ENCODE measurements around the gene SUPT3H. TPM values are rescaled to one million over a fixed set of nuclear protein-coding genes. Genes with fewer than 3 reads are reported as not detected.

SUPT3H gene
- total and polyA plus RNA-seq, 12 donors, result 10.0 to 56.2 (median 16.6) TPM

DNA sequence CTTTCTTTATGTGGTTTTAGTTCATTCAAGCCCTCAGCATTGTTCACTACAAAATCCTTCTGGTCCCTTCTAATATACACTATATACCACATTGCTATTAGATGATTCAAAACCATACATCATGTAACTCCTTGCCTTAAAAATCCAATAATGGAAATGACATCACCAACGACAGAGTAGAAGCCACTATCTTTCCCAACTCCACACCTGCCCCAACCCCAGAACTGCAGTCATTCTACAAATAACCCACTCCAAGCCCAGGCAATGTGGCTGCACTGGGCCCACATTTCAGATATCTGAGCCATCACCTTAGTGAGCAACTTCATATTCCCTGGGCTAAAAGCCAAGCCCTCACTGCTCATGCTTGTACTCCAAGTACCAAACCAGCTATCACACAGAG, 72.2 kb downstream of the SUPT3H start:
- Histone ChIP-seq H3K4me1 (replicated peaks in 1 of 2) (no peaks in the 10 kb centered on the region), H3K36me3 (replicated peaks in 1 of 2) (no peaks in the 10 kb centered on the region), H3K4me3 (no peak overlapping the region), H3K9me3 (replicated peaks in 1 of 3) (no peaks in the 10 kb centered on the region), H3K27ac (no peak overlapping the region), H3K27me3 (no peaks in the 10 kb centered on the region)
- intact Hi-C loops (cut with DNase I), result no loop called here
- no peak for DNase-seq
- 89 to 100% (median 92%) methylated on average over 1 of the region's 1 CpG for WGBS, 4 donors
- TF ChIP-seq POLR2A (IDR thresholded peaks at IDR 0.05), result no peak
- TF ChIP-seq, protein P1, sequence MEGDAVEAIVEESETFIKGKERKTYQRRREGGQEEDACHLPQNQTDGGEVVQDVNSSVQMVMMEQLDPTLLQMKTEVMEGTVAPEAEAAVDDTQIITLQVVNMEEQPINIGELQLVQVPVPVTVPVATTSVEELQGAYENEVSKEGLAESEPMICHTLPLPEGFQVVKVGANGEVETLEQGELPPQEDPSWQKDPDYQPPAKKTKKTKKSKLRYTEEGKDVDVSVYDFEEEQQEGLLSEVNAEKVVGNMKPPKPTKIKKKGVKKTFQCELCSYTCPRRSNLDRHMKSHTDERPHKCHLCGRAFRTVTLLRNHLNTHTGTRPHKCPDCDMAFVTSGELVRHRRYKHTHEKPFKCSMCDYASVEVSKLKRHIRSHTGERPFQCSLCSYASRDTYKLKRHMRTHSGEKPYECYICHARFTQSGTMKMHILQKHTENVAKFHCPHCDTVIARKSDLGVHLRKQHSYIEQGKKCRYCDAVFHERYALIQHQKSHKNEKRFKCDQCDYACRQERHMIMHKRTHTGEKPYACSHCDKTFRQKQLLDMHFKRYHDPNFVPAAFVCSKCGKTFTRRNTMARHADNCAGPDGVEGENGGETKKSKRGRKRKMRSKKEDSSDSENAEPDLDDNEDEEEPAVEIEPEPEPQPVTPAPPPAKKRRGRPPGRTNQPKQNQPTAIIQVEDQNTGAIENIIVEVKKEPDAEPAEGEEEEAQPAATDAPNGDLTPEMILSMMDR (IDR thresholded peaks at IDR 0.05), result no peak

DNA sequence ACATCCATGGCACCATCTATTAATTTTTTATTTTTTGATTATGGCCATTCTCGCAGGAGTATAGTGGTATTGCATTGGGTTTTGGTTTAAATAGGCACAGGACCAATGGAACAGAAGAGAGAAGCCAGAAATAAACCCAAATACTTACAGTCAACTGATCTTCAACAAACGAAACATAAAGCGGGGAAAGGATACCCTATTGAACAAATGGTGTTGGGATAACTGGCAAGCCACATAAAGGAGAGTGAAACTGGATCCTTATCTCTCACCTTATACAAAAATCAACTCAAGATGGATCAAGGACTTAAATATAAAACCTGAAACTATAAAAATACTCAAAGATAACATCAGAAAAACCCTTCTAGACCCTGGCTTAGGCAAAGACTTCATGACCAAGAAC, 74.9 kb downstream of the SUPT3H start:
- 92 to 100% (median 95%) methylated on average over 3 of the region's 3 CpGs for WGBS, 4 donors
- DNase-seq, result no peak
- H3K4me3 ChIP-seq, result no peak overlapping the region
- no peak overlapping the region for H3K27ac ChIP-seq
- no peaks in the 10 kb centered on the region for H3K27me3 ChIP-seq
- no peaks in the 10 kb centered on the region for H3K4me1 ChIP-seq (replicated peaks in 1 of 2)
- intact Hi-C loops (cut with DNase I), result no loop called here
- TF ChIP-seq, protein P1 (IDR thresholded peaks at IDR 0.05), result no peak
- no peak for TF ChIP-seq POLR2A (IDR thresholded peaks at IDR 0.05)
- no peaks in the 10 kb centered on the region for H3K36me3 ChIP-seq (replicated peaks in 1 of 2)
- no peaks in the 10 kb centered on the region for H3K9me3 ChIP-seq (replicated peaks in 1 of 3)

DNA sequence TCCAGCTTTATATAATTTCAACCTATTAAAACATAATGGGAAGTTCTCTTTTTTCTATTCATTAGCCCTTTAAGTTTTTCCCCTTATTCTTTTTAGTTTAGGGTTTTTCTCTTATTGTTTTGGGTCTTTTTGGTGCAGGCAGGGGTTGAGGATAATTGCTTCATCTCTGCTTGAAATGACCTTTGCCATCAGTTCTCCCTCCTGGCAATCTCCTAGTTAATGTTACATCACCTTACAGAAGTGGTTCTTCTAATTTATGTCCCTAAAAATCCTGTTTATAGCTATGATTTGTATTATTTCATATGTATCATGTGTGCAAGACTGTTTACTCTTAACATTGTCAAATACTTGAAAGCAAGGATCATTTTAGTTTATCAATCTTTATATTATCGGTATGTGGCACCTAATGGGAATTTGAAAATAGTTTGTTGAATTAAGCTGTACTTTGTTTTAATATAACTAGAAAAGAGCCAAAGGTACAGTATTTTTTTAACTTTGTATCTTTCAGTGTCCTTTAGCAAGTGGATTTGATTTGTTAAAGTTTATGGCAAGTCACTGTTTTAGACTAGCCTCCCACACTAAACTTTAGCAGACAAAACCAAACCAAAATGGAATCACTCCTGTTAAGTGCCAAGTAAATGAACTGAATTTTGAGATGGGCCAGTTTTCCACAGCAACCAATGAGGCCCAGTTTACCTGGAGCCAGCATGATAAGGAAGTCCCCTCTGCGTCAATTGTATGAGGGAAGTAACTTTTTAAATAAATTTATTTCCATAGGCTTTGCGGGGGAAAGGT, 76.2 kb downstream of the SUPT3H start:
- H3K4me1 ChIP-seq (replicated peaks in 1 of 2), result no peaks in the 10 kb centered on the region
- DNase-seq, result no peak
- no peaks in the 10 kb centered on the region for H3K27me3 ChIP-seq
- no peaks in the 10 kb centered on the region for H3K9me3 ChIP-seq (replicated peaks in 1 of 3)
- H3K36me3 ChIP-seq (replicated peaks in 1 of 2), result no peaks in the 10 kb centered on the region
- 62 to 65% (median 63%) methylated on average over 3 of the region's 3 CpGs for WGBS, 4 donors
- H3K4me3 ChIP-seq, result no peak overlapping the region
- TF ChIP-seq, protein P1 (IDR thresholded peaks at IDR 0.05), result no peak
- TF ChIP-seq POLR2A (IDR thresholded peaks at IDR 0.05), result no peak
- intact Hi-C loops (cut with DNase I), result no loop called here
- H3K27ac ChIP-seq, result no peak overlapping the region

DNA sequence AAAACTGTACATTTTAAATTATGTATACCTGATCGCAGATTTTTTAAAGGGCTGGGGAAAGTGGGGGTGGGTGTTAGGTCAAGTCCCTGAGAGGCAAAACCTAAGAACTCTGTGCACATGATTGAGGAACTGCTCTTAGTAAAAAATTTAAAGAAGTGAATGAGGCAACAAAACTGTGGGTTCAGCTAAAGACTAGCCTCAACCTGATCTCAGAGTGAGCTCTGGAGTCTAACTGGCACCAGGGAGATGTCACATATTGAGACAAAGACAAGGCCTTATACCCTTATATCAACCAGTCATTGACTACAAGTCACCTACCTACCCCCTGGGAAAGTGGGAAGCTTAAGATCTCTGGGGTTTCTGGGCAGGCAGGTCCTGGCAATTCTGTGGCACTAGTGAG, 77.0 kb downstream of the SUPT3H start:
- TF ChIP-seq POLR2A (IDR thresholded peaks at IDR 0.05), result no peak
- TF ChIP-seq, protein P1 (IDR thresholded peaks at IDR 0.05), result no peak
- H3K27ac ChIP-seq, result no peak overlapping the region
- no peaks in the 10 kb centered on the region for H3K27me3 ChIP-seq
- DNase-seq, result no peak
- H3K4me3 ChIP-seq, result no peak overlapping the region
- no peaks in the 10 kb centered on the region for H3K36me3 ChIP-seq (replicated peaks in 1 of 2)
- intact Hi-C loops (cut with DNase I), result no loop called here
- H3K4me1 ChIP-seq (replicated peaks in 1 of 2), result no peaks in the 10 kb centered on the region
- WGBS, 4 donors, result 89 to 100% (median 99%) methylated on average over 1 of the region's 1 CpG
- no peaks in the 10 kb centered on the region for H3K9me3 ChIP-seq (replicated peaks in 1 of 3)
